Upper lobe of right lung (tissue), 1 donor: ENCODE data around the gene MGRN1. TPM values are rescaled to one million over a fixed set of nuclear protein-coding genes. Genes with fewer than 3 reads are reported as not detected.
"Not testable (repeated sequence)": the region's sequence is repeated elsewhere in the genome, so short reads cannot be mapped to it uniquely, and the experiment has no call there.

Experiments
- ATAC-seq: fragments of 200-7000 bp; cut with Tn5 transposase; one replicate; pipeline ENCODE4 v1.9.1; 2020; ENCODE audit warnings: mild to moderate bottlenecking, moderate library complexity
- DNase-seq: peaks from one replicate; pipeline ENCODE4 v3.0.0-alpha.2; 2020
- H3K27ac ChIP-seq: fragments of 200-600 bp; one replicate; pipeline ENCODE4 v1.8.0; 2022
- H3K27me3 ChIP-seq: fragments of 200-600 bp; one replicate; pipeline ENCODE4 v1.8.0; 2022; ENCODE audit warnings: mild to moderate bottlenecking
- H3K36me3 ChIP-seq: fragments of 200-600 bp; one replicate; pipeline ENCODE4 v1.8.0; 2022
- H3K4me1 ChIP-seq: fragments of 200-600 bp; one replicate; pipeline ENCODE4 v1.8.0; 2022
- H3K4me3 ChIP-seq: fragments of 200-600 bp; one replicate; pipeline ENCODE4 v1.8.0; 2022; ENCODE audit warnings: mild to moderate bottlenecking
- H3K9me3 ChIP-seq: fragments of 200-600 bp; one replicate; pipeline ENCODE4 v1.8.0; 2022
- CTCF ChIP-seq: fragments of 200-600 bp; IDR thresholded peaks from one replicate; pipeline ENCODE4 v1.8.0; 2022; ENCODE audit warnings: antibody characterized with exemption
- intact Hi-C: fragments of 100-400 bp; cut with DNase I; formaldehyde crosslinking; loops from one replicate; pipeline ENCODE4 v1.11.0; 2022
- total RNA-seq: library from RNA; stranded (reverse); fragmentation: NEBNext Ultra II Directional; extraction: Animal tissue kit (Norgen Biotek cat#: 25700); gene quantifications from one replicate; pipeline ENCODE4 v1.2.1, GENCODE V29; 2021
- donor health status: DM: no; HTN: yes; CAD: no; lungs with severe emphysema.

Gene MGRN1
- total RNA-seq, 1 donor from 2014 or later = 81.3 TPM

DNA sequence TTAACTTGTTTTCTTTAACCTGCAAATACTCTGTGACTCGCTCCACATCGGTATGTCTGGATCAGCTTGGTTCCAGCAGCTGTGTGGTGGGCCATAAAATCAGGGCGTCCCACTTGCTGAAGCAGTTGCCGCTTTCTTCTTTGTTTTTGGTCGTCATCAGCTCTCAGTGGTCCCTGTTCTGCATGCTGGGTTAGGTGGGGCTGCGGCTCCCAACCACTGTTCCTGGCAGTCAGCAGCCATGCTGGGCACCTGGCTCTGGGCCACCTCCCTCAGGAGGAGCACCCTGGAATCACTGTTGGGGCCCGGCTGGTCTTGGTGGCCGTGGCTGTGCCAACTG is 23.0 kb downstream of the MGRN1 start:
- DNase-seq (no peak), ATAC-seq (no peak)
- intact Hi-C loops = no loop called here
- Histone ChIP-seq H3K36me3 (peaks cover 21% of the 10 kb centered on the region), H3K27ac (no peak overlapping the region), H3K4me1 (peaks cover 16% of the 10 kb centered on the region), H3K4me3 (no peak overlapping the region), H3K9me3 (no peaks in the 10 kb centered on the region), H3K27me3 (no peaks in the 10 kb centered on the region)
- no peak for TF ChIP-seq CTCF

DNA sequence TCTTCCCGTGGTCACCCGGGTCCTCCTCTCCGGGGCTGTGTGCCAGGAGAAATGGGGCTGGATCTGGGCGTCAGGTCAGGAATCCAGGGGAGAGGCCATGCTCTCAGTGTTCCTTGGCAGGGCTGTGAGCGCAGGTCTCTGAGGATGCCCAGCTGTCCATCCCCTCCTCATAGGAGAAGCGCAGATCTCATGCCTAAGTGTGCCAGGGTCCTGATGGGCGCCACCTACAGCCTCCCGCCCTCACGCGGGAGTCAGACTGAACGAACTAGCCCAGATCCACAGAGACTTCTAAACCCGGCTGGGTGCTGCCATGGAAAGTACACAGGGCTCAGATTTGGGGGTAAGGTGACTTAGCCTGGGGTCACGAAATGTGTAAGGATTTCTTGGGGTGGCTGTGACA is 24.3 kb downstream of the MGRN1 start:
- no peaks in the 10 kb centered on the region for H3K9me3 ChIP-seq
- peaks cover 18% of the 10 kb centered on the region for H3K4me1 ChIP-seq
- no peaks in the 10 kb centered on the region for H3K27me3 ChIP-seq
- no peak for ATAC-seq
- peaks cover 34% of the 10 kb centered on the region for H3K36me3 ChIP-seq
- no peak for TF ChIP-seq CTCF
- H3K4me3 ChIP-seq = no peak overlapping the region
- no peak for DNase-seq
- intact Hi-C loops = no loop called here
- H3K27ac ChIP-seq = no peak overlapping the region

DNA sequence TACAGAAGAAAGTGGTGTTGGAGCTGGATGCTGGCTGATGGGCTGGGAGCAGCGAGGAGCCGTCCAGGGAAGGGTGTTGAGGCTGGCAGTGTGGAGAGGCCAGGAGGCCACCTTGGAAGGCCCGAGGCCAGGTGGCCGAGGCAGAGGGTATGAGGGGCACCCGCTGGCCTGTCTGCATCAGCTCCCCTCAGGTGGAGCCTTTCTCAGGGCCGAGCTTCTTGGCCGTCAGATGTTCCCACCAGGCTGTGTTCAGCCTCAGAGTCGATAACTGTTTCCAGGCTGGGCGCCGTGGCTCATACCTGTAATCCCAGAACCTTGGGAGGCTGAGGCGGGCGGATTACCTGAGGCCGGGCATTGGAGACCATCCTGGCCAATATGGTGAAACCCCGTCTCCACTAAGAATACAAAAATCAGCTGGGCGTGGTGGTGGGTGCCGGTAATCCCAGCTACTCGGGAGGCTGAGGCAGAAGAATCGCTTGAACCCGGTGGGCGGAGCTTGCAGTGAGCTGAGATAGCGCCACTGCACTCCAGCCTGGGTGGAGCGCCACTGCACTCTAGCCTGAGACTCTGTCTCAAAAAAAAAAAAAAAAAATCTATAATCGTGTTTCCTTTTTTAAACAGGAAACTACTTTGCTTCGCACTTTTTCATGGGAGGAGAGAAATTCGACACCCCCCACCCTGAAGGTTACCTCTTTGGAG is 25.3 kb downstream of the MGRN1 start:
- no peak overlapping the region for H3K27ac ChIP-seq
- H3K9me3 ChIP-seq = no peaks in the 10 kb centered on the region
- TF ChIP-seq CTCF = no peak
- peaks cover 44% of the 10 kb centered on the region for H3K36me3 ChIP-seq
- intact Hi-C loops = no loop called here
- H3K4me3 ChIP-seq = no peak overlapping the region
- H3K4me1 ChIP-seq = peaks cover 19% of the 10 kb centered on the region
- no peaks in the 10 kb centered on the region for H3K27me3 ChIP-seq
- DNase-seq (no peak), ATAC-seq (no peak)

DNA sequence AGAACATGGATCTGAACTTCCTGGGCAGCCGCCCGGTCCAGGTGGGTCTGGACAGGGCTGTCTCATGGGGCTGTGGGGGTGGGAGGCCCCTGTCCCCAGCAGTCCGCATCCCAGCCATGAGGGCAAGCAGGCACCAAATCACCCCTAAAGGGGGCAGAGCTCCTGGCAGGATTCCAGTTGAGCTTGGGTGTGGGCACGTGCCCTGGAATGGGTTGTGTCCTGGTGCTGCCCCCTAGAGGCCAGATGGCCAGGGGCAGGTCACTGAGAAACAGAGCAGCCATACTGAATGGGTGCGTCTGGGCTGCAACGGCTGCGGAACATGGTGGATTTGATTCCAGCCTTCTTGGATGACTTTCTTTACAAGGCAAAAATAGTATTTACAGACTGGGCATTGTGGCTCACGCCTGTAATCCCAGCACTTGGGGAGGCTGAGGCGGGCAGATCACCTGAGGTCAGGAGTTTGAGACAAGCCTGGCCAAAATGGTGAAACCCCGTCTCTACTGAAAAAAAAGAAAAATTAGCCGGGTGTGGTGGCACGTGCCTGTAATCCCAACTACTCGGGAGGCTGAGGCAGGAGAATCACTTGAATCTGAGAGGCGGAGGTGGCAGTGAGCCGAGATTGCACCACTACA is 25.9 kb downstream of the MGRN1 start:
- peak; percentile 72 for TF ChIP-seq CTCF
- H3K9me3 ChIP-seq, intact Hi-C loops, H3K27ac ChIP-seq, H3K4me3 ChIP-seq, H3K27me3 ChIP-seq: not testable (repeated sequence)
- H3K4me1 ChIP-seq = peaks cover 26% of the 10 kb centered on the region
- ATAC-seq (peak; percentile 40), DNase-seq (peak; percentile 77)
- peaks cover 51% of the 10 kb centered on the region for H3K36me3 ChIP-seq

GRCh38 chr16:4651827-4652226 is 27.2 kb downstream of the MGRN1 start:
- H3K4me1 ChIP-seq = peaks cover 29% of the 10 kb centered on the region
- H3K27ac ChIP-seq = peak overlapping the region; percentile 77

More at GRCh38 chr16:4651827-4652226, 27.2 kb downstream of the MGRN1 start:
- ATAC-seq = no peak
- DNase-seq = no peak
- Histone ChIP-seq H3K9me3 (no peaks in the 10 kb centered on the region), H3K27me3 (no peaks in the 10 kb centered on the region), H3K36me3 (peaks cover 59% of the 10 kb centered on the region), H3K4me3 (no peak overlapping the region)
- intact Hi-C loops = no loop called here
- no peak for TF ChIP-seq CTCF
